Erythroblast (primary cell): Measurements from ENCODE around the gene ABCF1.
"Not testable (repeated sequence)": the region's sequence is repeated elsewhere in the genome, so short reads cannot be mapped to it uniquely, and the experiment has no call there.

Source experiments
- DNase-seq, 2 experiments: peaks; one replicate each; lab custom pipeline; 2025; lab: John Stamatoyannopoulos, UW
- GATA1 ChIP-seq: IDR thresholded peaks from 2 replicates; pipeline ENCODE4 v1.6.1; 2011; ENCODE audit warnings: low read depth, mild to moderate bottlenecking, control low read depth, low read length, moderate library complexity
- POLR2A ChIP-seq: IDR thresholded peaks from 2 replicates; pipeline ENCODE4 v1.6.1; 2011; ENCODE audit warnings: mild to moderate bottlenecking, low read length

Gene ABCF1

DNA sequence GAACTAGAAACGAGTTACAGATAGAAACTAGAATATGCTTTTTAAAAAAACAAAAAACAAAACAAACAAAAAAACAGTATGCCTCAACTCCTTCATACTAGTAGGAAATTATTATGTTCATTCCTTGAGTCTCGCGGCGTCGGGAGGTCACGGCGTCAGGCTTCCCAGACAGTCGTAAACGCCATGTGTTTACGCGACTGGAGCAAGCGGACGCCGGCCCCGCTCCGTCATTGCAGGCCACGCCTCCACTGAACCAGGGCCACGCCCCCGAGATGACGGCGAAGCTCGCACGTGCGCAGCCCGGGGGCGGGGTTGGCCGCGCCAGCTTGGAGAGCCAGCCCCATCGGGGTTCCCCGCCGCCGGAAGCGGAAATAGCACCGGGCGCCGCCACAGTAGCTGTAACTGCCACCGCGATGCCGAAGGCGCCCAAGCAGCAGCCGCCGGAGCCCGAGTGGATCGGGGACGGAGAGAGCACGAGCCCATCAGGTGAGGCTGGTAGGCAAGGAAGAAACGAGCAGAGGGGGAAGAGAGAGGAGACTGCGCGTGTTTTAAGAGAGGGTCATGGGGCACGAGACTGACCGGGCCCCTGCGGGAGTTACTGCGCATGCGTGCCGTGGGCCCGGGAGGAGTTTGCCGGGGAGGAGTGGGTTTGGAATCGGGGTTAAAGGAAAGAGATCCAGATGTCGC, at the start of gene ABCF1:
TSS of gene ABCF1 (plus strand) at position 368 of the 687 bp plus-strand sequence. CDS start at position 414, 46 bp downstream.
- peak; percentile 92 for TF ChIP-seq POLR2A
- no peak for TF ChIP-seq GATA1

GRCh38 chr6:30521952-30522351, 49.3 kb upstream of the ABCF1 start:
- not testable (repeated sequence) for DNase-seq

More for the DNA sequence above, at the start of gene ABCF1:
- peak; percentile 98 to 99 for DNase-seq

DNA sequence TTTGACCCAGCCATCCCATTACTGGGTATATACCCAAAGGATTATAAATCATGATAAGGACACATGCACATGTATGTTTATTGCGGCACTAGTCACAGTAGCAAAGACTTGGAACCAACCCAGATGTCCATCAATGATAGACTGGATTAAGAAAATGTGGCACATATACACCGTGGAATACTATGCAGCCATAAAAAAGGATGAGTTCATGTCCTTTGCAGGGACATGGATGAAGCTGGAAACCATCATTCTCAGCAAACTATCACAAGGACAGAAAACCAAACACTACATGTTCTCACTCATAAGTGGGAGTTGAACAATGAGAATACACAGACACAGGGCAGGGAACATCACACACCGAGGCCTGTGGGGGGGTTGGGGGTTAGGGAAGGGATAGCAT, 44.8 kb upstream of the ABCF1 start:
- not testable (repeated sequence) for DNase-seq

- not testable (repeated sequence) for DNase-seq
Measured at GRCh38 chr6:30529349-30529875, 41.8 kb upstream of the ABCF1 start.

GRCh38 chr6:30530014-30530413, 41.2 kb upstream of the ABCF1 start:
- no peak for DNase-seq
- TF ChIP-seq GATA1, result no peak
- no peak for TF ChIP-seq POLR2A

DNA sequence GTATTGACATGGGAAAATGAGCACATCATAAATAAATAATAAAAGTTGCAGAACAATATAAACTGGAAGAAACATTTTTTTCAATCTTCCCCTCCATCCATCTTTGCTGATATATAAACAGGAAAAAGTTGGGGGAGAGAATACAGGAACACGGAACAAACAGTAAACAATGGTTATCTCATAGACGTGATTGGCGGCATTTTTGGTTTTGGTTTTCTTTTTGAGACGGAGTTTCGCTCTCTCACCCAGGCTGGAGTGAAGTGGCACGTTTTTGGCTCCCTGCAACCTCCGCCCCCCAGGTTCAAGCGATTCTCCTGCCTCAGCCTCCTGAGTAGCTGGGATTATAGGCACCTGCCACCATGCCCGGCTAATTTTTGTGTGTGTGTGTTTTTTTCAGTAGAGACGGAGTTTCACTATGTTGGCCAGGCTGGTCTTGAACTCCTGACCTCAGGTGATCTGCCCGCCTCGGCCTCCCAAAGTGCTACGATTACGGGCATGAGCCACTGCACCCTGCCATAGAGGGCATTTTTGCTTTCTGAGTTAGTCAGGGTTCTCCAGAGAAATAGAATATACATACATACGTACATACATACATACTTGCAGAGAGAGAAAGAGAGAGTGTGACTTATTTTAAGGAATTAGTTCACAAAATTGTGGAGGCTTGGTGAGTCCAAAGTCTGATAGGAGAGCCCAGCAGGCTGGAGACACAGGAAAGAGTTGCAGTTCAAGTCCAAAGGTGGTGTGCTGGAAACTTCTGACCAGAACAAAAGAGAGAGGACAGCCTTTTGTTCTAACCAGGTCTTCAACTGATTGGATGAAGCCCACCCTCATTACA, 37.6 kb upstream of the ABCF1 start:
- no peak for DNase-seq
- TF ChIP-seq POLR2A (no peak), GATA1 (no peak)

DNA sequence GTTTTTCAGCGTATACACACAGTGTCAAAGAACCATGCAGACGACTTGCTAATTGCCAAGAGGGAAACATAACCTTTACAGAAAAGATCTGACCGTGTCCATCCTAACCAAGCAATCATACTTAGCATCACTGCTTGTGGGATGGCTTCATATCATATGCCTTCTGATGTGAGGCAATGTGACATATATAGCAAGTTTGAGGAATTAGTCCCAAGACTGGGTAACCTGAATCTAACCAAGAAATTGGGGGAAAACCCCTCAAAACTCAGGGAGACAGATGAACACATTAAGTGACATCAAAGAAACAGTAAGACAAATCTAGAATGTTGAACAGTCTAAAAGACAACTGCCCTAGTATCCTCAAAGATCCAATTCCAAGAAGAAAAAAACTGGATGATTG, 33.3 kb upstream of the ABCF1 start:
- no peak for DNase-seq
- no peak for TF ChIP-seq POLR2A

DNA sequence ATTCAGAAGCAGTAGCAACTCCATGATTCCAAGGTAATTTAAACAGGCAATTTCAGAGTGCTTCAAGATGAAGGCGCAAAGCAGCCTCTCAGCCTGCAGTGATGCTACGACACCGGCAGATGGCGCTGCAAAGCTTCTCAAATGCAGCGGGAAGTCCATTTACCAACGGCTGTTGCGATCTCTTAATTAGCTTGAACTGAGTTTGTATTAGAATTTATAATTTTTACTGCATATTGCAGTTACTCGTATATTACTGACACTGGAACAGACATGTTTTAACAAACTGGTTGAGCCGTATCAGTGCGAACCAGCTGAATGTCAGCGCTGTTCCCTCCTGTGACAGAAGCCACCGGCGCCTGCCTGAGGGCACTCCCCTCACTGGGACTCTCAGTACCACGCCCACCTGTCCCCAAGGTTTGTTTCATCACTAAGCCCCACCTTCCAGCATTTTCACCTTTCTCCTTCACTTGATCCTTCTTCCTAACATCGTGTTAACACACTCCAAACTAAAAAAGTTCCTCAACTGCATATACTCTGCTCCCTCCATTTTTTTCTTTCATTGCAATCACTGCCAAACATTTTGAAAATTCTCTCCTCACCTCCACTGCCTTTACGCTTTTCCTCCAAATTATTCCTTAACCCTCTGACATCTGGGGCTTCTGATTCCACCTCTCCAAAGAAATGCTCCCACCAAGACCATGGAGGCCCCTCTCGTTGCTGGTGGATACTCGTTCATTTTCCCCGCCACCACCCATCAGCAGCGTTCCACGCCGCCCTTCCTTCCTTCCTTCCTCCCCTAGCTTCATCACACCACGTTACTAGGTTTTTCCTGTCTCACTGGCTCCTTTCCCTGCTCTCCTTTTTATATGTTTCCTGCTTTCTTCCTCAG, 29.5 kb upstream of the ABCF1 start:
- TF ChIP-seq GATA1, result no peak
- TF ChIP-seq POLR2A, result no peak
- peak; percentile 88 to 94 for DNase-seq

- TF ChIP-seq POLR2A (no peak), GATA1 (no peak)
- no peak for DNase-seq
Measured at GRCh38 chr6:30542404-30542725, 28.9 kb upstream of the ABCF1 start.

DNA sequence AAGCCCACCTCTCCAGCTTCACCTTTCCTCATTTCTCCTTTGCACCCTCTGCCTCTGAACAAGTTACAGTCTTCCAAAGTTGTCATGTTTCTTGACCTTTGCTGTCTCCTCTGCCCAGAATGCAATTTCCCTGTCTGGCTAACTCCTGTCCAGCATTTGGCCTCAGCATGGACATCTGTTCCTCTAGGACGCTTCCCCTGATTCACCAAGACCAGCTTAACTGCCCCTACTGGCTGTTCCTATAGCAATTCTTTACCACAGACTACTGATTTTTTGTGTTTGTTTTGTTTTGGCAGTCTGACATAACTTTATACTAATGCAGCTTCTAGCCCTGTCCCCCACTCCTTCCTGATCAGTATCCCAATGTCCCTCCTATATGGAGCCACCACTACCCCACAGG, 28.3 kb upstream of the ABCF1 start:
- TF ChIP-seq GATA1 (no peak), POLR2A (no peak)
- no peak for DNase-seq

GRCh38 chr6:30543821-30544220, 27.4 kb upstream of the ABCF1 start:
- no peak for DNase-seq
- no peak for TF ChIP-seq GATA1
- TF ChIP-seq POLR2A, result no peak

DNA sequence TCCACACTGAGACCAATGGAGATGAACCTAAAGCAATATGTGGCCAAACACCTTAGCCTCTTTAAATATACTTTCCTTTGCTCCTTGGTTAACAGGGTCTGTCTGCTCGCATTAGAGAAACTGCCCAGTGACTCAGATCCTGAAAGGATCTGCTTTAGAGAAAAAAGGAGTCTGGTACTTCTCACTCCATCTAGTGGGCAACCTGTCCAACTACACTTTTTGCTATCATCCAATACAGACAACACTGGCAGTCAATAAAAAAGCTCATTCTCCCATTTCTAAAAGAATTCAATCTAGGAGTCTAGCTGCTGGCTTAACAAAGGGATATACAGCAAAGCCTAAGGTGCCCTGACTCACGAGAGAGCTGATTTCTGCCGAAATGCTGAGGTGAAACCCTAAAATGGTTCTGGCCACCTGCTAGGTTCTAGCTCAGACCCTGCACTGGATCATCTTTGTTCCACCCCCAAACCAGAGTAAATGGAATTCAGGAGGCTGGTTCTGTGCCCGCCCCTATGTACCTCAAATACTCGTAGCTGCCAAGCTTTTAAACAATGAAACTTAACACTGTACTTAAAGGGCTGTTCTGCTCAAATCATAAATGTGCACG, 26.5 kb upstream of the ABCF1 start:
- TF ChIP-seq GATA1 (no peak), POLR2A (no peak)
- DNase-seq, result peak; percentile 51 to 65

- TF ChIP-seq POLR2A (no peak), GATA1 (no peak)
- DNase-seq, result no peak
Measured at GRCh38 chr6:30547454-30547853, 23.8 kb upstream of the ABCF1 start.
